Mesothelial cell of epicardium (in vitro differentiated cells): ENCODE measurements around the gene LHFPL6. TPM values are rescaled to one million over a fixed set of nuclear protein-coding genes. Genes with fewer than 3 reads are reported as not detected.

Experiments
- DNase-seq, 2 experiments: peaks; one replicate each; pipeline ENCODE4 v3.0.0; 2021; ENCODE audit warnings: low spot score in 2 of 2; ENCODE audit not compliant: unreplicated experiment in 2 of 2
- H3K27ac Mint-ChIP-seq: 2 replicates; pipeline ENCODE4 v1.8.0; 2021; ENCODE audit warnings: mixed read lengths
- H3K27me3 Mint-ChIP-seq: 2 replicates; pipeline ENCODE4 v1.8.0; 2021; ENCODE audit warnings: low read depth, mixed read lengths
- H3K36me3 Mint-ChIP-seq: 2 replicates; pipeline ENCODE4 v1.8.0; 2021; ENCODE audit warnings: mixed read lengths
- H3K4me1 Mint-ChIP-seq: 2 replicates; pipeline ENCODE4 v1.8.0; 2021; ENCODE audit warnings: mixed read lengths
- H3K4me3 Mint-ChIP-seq: 2 replicates; pipeline ENCODE4 v1.8.0; 2021; ENCODE audit warnings: mild to moderate bottlenecking, moderate library complexity, mixed read lengths
- H3K9me3 Mint-ChIP-seq: 2 replicates; pipeline ENCODE4 v1.8.0; 2021; ENCODE audit warnings: mixed read lengths
- CTCF ChIP-seq: fragments of 200-600 bp; sonication (generic); IDR thresholded peaks from one replicate; pipeline ENCODE4 v1.5.0; 2021; ENCODE audit warnings: antibody characterized with exemption; ENCODE audit not compliant: unreplicated experiment
- total RNA-seq: library from RNA; stranded (reverse); gene quantifications from 3 replicates; pipeline ENCODE4 v1.2.1, GENCODE V29; 2021

LHFPL6 gene
- total RNA-seq, 1 donor from 2014 or later, result 18.2 TPM

DNA sequence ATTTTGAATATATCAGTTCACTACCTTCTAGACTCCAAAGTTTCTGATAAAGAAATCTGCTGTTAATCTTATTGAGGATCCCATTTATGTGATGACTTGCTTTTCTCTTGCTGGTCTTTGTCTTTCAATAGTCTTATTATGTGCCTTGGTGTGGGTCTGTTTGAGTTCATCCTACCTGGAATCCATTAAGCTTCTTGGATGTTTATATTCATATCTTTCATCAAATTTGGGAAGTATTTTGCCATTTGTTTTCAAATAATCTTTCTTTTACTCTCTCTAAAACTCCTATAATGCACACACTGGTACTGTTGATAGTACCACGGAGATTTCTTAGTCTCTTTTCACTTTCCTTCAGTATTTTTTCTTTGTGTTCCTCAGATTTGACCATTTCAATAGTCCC, 28.3 kb upstream of the LHFPL6 start:
- Mint-ChIP-seq H3K27ac (no peak overlapping the region), H3K4me3 (no peak overlapping the region), H3K27me3 (no peaks in the 10 kb centered on the region), H3K9me3 (peaks cover 19% of the 10 kb centered on the region), H3K36me3 (no peaks in the 10 kb centered on the region), H3K4me1 (peaks cover 5% of the 10 kb centered on the region)
- no peak for DNase-seq
- no peak for TF ChIP-seq CTCF

DNA sequence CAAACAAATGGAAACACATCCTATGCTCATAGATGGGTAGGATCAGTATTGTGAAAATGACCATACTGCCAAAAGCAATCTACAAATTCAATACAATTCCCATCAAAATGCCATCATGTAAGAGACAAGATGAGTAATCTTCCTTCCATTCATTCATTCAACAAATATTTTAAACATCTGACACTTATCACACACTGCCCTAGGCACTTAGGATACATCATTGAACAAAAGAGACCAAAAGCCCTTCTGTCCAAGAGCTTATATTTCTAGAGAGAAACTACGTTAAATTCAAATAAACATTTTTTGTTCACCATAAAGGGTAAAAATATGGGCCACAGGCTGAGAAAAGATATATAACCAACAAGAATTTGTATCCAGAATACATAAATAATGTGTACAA, 20.5 kb upstream of the LHFPL6 start:
- no peak overlapping the region for H3K27ac Mint-ChIP-seq
- H3K36me3 Mint-ChIP-seq, result no peaks in the 10 kb centered on the region
- TF ChIP-seq CTCF, result no peak
- H3K9me3 Mint-ChIP-seq, result peaks cover 5% of the 10 kb centered on the region
- DNase-seq, result no peak
- H3K4me1 Mint-ChIP-seq, result peaks cover under 1% of the 10 kb centered on the region
- H3K27me3 Mint-ChIP-seq, result peaks cover 2% of the 10 kb centered on the region
- no peak overlapping the region for H3K4me3 Mint-ChIP-seq

DNA sequence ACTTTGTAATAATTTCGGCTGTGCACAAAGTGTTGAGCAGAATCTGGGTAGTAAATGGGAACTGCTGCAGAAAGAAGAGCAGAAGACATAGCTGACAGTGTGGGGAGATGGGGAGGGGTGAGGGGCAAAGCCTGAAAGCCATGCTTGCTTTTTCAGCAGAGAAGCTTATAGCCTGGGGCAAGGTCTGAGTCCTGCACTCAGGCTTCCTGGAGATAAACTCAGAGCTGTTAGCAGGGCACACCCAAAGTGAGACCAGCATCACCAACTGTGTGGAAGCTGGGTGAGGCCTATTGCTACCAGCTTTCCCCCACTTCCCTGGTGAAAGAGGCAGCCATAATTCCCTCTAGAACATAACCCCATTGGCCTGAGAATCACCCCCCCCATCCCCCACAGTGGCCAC, 15.6 kb upstream of the LHFPL6 start:
- Mint-ChIP-seq H3K4me1 (peaks cover 7% of the 10 kb centered on the region), H3K27ac (no peak overlapping the region), H3K4me3 (no peak overlapping the region), H3K27me3 (peaks cover 2% of the 10 kb centered on the region), H3K9me3 (peaks cover 5% of the 10 kb centered on the region), H3K36me3 (no peaks in the 10 kb centered on the region)
- TF ChIP-seq CTCF, result no peak
- DNase-seq, result no peak

GRCh38 chr13:39616087-39616694, 13.2 kb upstream of the LHFPL6 start:
- TF ChIP-seq CTCF, result peak; percentile 64
- H3K4me3 Mint-ChIP-seq, result no peak overlapping the region
- H3K27me3 Mint-ChIP-seq, result no peaks in the 10 kb centered on the region
- no peaks in the 10 kb centered on the region for H3K36me3 Mint-ChIP-seq
- no peak overlapping the region for H3K27ac Mint-ChIP-seq
- DNase-seq, result peak in 1 of 2 experiments; percentile 50
- H3K9me3 Mint-ChIP-seq, result peaks cover 3% of the 10 kb centered on the region
- peaks cover 7% of the 10 kb centered on the region for H3K4me1 Mint-ChIP-seq

GRCh38 chr13:39612023-39612637, 9.1 kb upstream of the LHFPL6 start:
- peaks cover 13% of the 10 kb centered on the region for H3K27me3 Mint-ChIP-seq
- peak; percentile 95 for TF ChIP-seq CTCF
- no peaks in the 10 kb centered on the region for H3K4me1 Mint-ChIP-seq
- H3K27ac Mint-ChIP-seq, result no peak overlapping the region
- H3K4me3 Mint-ChIP-seq, result no peak overlapping the region
- DNase-seq, result peak; percentile 46 to 75
- H3K9me3 Mint-ChIP-seq, result no peaks in the 10 kb centered on the region
- H3K36me3 Mint-ChIP-seq, result no peaks in the 10 kb centered on the region
